ENCODE measurements around the gene RBM23.
A peak's percentile ranks its signal among the peaks of the same experiment; 100 is the strongest.

DNA sequence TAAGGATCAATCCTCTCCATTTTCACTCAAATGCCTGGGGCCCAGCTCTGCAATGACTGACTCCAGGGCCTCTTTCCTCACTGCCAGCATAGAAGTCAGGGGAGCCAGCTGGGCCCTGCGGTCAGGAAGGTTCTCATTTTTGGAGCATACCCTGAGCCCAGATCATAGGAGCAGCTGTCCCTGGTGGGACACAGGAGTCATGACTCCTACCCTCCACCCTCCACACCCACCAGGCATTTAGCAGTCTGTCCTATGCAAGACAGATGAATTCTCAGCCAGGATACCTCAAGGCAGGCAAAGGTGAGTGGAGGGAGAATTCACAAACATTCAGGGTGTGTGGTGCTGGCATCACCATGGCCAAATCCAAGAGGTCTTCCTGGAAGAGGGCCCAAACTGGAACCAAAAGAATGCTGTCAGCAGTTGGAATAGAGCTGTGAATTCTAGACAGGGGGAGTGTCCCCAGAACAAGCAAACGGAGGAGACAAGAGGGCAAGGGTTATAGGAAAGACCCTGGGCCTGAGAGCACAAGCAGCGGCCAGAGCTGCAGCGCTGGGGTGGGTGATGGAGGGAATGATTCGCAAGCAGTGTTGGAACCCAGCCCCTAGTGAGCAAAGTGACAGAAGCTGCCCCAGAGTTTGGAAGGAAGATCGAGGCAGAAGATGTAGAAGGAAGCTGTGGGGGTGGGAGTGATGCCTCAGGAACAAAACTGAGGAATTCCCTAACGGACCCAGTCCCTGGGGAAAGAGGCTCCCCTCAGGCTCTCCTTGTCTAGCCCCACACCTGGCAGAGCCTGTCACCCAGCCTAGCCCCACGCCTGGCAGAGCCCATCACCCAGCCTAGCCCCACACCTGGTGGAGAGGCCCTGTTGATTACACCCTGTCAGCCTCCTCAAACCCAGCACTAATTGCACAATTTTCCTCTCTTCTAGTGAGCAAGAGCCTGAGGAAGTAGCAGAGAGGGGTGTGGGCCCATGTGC, 40.4 kb downstream of the RBM23 start:
- TF ChIP-seq, protein P1, sequence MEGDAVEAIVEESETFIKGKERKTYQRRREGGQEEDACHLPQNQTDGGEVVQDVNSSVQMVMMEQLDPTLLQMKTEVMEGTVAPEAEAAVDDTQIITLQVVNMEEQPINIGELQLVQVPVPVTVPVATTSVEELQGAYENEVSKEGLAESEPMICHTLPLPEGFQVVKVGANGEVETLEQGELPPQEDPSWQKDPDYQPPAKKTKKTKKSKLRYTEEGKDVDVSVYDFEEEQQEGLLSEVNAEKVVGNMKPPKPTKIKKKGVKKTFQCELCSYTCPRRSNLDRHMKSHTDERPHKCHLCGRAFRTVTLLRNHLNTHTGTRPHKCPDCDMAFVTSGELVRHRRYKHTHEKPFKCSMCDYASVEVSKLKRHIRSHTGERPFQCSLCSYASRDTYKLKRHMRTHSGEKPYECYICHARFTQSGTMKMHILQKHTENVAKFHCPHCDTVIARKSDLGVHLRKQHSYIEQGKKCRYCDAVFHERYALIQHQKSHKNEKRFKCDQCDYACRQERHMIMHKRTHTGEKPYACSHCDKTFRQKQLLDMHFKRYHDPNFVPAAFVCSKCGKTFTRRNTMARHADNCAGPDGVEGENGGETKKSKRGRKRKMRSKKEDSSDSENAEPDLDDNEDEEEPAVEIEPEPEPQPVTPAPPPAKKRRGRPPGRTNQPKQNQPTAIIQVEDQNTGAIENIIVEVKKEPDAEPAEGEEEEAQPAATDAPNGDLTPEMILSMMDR (IDR thresholded peaks at IDR 0.05) = no peak
- TF ChIP-seq EHMT2 (IDR thresholded peaks at IDR 0.05; ENCODE audit: low read depth) = no peak
- no peak for TF ChIP-seq TP53 (CRISPR knock-in tag; IDR thresholded peaks at IDR 0.05)
- TF ChIP-seq MAFK (IDR thresholded peaks at IDR 0.05; ENCODE audit: partially characterized antibody) = no peak
- peak; percentile 52 for TF ChIP-seq ZFP36 (IDR thresholded peaks at IDR 0.05; ENCODE audit: borderline replicate concordance, partially characterized antibody)
- no peak for TF ChIP-seq CHD2 (IDR thresholded peaks at IDR 0.05; ENCODE audit: low read length, partially characterized antibody)
- TF ChIP-seq JUNB (IDR thresholded peaks at IDR 0.05) = no peak
- TF ChIP-seq POLR2A (IDR thresholded peaks at IDR 0.05; ENCODE audit: low read length) = no peak
- TF ChIP-seq EP300 (IDR thresholded peaks at IDR 0.05) = no peak
- TF ChIP-seq SMC3 (IDR thresholded peaks at IDR 0.05) = no peak
- no peak for TF ChIP-seq BHLHE40 (IDR thresholded peaks at IDR 0.05; ENCODE audit: low read depth, low read length)
- no peak for TF ChIP-seq ZNF302 (CRISPR knock-in tag; IDR thresholded peaks at IDR 0.05)
- no peak for TF ChIP-seq PHF8 (IDR thresholded peaks at IDR 0.05; ENCODE audit: borderline replicate concordance, low read depth)
